ENCODE data around the gene CARD14.

Gene CARD14

DNA sequence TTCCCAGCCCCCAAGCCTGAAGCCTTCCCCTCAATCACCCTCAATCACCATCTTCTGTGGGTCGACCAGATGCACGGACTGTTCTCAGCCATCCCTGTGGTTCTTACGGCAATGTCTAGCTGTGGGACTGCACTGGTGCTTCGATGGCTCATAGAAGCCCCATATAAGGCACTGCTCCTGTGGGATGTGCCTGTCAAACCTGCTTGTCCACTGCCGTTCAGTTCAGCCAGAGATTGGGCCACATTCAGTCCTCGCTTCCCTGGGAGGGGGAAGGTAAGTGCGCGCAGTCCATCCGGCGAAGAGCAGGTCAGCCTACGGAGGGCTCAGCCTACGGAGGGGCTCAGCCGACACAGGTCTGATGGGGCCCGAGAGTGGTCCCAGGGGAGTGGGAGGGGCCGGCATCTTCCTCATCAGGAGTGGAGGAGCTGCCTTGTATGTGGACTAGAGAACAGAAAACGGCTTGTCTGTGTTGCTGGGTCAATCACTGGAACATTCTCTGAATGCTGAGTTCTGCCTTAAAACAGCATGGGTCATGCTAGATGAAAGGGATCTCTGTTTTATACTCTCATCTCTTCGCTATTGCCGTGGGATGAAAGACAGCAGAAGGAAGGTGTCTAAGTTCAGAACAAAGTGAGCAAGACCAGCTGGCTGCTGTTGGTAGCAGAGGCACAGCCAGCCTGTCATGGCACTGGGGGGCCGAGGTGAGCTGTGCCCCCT is at the start of gene CARD14:
Gene CARD14, plus strand, starts transcription at position 247 of the 717 bp plus-strand sequence. CDS start 11,409 bp downstream, outside the sequence.
- DNase-seq (ENCODE audit: low spot score), result no peak

DNA sequence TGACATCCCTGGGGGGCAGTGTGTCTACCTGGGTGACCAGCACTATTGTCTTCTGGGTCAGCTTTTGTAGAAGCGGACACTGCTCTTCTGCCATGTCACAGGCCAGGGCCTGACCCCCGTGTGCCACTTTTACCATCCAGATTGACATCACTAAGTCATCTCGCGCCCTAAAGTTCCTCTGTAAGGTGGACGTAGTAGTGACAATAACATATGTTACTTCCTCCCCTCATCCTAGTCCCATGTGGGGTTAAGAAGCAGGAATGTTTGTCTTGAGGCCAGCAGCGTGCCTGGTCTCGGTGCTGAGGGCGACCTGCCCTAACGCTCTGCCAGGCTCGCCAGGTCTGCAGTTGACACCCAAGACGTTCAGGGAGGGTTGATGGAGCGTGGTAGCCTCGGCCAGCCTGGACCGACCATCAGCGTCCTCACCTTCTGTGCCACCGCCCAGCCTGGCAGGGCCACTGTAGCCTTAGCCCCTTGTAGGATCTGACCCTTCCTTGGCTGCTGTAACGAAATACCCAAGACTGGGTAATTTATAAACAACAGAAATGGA is 47.7 kb upstream of the CARD14 start:
- no peak for DNase-seq (ENCODE audit: low spot score)

DNA sequence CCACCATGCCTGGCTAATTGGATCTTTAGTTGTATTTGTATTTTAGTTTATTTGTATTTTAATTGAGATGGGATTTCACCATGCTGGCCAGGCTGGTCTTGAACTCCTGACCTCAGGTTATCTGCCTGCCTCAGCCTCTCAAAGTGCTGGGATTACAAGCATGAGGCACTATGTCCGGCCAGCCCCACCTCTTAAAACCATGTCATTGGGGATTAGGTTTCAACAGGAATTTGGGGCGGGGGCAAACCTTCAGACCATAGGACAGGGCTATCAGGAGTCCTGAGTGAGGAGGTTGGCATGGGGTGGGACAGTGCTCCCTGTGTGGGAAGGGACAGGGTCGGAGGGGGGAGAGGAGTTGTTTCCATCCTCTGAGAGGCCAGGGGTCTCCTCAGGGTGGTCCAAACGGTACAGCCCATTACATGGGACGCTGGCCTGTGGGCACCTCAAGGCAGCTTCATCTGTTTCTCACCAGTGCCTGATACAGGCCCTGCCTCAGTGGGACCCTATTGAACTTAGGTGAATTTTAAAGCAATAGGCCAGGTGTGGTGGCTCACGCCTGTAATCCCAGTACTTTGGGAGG is 46.8 kb upstream of the CARD14 start:
- no peak for DNase-seq (ENCODE audit: low spot score)

DNA sequence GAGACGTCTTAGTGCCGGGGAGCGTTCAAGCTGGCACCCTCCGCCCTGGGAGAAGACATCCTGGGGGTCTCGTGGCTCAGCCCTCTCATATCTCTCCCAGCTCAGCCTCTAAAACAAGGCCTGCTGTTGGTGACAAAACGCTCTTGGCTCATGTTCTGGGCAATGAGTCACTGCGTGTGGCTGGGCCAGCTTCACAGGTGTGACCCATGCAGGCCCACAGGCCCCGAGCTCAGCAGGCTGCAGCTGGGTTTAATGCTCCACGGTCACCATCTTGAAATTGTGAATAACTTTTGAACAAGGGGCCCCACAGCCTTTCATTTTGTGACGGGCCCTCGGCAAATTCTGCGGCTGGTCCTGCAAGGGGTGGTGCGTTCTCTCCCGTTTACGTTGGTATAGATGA is 46.0 kb upstream of the CARD14 start:
- DNase-seq (ENCODE audit: low spot score), result no peak

DNA sequence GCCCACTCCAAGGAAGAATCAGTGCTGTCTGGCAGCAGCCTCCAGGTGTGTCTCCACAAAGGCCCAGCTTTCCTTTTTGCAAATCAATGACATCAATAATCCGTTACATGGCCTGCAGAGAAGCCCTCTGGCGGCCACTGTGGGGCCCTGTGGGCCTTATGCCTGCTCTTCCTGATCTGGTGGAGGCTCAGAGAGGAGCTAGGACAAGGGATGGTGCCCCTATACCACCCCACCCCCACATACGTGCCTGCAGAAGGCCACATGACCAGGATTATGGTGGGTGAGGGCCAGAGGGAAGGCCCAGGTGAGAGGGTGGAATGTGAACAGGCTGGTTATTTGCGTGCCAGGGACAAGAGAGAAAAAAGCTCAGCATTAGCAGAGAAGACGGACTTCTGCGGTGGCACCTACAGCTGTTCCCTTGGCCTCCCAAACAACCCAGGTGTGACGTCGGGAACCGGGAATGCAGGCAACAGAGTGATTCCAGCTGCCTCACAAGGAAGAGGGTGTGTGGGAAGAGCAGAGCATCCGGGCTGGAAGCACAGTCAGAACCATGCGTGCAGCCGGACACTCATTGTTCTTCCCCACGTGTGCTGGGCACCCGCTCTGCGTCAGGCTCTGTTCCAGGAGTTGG is 45.4 kb upstream of the CARD14 start:
- peak; percentile 46 for DNase-seq (ENCODE audit: low spot score)

DNA sequence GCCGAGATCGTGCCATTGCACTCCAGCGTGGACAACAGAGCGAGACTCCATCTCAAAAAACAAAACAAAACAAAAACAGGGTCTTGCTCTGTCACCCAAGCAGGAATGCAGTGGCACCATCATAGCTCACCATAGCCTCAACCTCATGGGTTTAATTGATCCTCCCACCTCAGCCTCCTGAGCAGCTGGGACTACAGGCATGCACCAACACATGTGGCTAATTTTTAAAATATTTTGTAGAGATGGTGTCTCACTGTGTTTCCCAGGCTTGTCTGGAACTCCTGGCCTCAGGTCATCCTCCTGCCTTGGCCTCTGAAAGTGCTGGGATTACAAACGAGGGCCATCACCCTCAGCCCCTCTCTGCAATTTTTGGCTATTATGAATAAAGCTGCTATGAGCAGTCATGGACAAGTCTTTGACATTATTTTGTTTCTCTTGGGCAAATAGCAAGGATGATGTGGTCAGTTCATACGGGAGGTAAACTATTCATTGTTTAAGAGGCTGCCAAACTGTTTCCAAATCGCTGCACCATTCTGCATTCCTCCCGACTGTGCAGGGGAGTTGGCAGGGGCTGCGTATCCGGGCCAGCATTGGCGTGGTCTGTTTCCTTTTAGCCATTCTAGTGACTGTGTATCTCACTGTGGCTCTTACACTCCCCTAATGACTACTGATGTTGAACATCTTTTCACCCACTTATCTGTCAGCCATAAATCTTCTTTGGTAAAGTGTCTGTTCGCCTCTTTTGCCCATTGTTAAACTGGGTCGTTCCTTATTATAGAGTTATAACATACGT is 44.0 kb upstream of the CARD14 start:
- DNase-seq (ENCODE audit: low spot score), result no peak

DNA sequence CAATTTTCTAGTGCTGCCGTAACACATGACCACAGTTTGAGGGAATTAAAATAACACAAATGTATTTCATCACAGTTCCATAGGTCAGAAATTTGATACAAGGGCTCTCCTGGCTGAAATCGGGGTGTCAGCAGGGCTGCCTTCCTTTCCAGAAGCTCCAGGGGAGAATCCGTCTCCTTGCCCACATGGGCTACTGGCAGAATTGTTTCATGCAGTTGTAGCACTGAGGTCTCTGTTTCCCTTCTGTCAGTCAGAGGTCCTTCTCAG is 43.4 kb upstream of the CARD14 start:
- DNase-seq (ENCODE audit: low spot score), result no peak

DNA sequence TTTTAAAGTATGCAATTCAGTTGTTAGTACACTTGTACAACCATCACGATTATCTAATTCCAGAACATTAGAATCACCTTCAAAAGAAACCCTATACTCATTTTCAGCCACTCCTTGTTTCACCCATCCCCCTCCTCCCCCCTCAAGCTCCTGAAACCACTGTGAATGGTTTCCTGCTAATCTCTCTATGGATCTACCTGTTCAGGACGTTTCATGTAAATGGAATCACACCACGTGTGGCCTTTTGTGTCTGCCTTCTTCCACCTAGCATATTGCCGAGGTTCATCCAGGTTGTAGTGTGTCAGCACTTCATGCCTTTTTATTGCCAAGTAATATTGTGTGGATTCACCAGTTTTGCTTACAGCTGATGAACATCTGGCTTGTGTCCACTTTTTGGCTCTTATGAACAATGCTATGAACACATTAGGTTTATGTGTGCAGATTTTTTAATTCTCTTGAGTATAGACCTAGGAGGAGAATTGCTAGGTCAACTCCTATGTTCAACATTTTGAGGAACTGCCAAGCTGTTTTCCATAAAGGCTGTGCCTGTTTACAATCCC is 40.7 kb upstream of the CARD14 start:
- no peak for DNase-seq (ENCODE audit: low spot score)

DNA sequence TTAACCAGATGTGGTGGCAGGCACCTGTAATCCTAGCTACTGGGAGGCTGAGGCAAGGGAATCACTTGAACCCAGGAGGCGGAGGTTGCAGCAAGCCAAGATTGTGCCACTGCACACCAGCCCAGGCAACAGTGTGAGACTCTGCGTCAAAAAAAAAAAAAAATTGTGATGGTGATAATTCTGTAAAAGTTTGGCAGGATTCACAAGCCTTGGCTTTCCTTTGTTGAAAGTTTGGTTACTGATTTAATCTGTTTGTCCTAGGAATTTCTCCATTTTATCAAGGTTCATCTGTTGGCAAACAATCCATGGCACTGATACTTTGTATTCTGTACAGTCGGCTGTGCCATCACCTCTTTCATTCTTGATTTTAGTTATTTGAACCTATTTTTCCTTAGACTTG is 38.8 kb upstream of the CARD14 start:
- DNase-seq (ENCODE audit: low spot score), result no peak

DNA sequence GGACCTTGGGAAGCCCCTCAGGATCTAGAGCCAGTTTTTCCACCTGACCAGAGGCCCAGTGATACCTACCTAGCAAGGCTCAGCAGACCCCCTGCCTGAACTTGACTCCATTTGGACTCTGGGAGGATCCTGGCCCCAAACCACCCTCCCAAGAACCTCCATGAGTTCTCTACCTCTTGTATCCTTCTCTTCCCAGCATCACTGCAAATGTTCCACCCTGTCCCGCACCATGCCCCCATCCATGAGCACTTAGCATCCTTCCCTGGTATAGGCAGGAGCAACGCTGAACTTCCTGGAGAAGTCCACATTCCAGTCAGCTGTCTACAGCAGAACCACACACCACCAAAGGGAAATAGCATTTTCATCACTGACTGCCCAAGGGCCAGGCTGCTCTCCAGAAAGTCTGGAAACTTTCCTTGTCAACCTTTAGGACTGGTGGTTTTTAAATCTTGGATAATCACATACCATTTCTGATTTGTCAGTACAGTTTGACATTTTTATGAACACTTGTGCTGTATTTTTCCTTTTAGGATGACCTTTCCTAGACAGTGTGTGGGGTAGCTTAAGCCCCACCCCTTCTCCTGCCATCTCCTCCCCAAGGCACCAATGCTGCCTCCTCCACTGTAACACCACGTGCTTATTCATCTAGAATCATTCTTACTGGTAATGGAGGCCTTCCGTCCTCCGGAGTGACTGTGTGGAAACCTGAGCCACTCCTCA is 36.8 kb upstream of the CARD14 start:
- DNase-seq (ENCODE audit: low spot score), result no peak

DNA sequence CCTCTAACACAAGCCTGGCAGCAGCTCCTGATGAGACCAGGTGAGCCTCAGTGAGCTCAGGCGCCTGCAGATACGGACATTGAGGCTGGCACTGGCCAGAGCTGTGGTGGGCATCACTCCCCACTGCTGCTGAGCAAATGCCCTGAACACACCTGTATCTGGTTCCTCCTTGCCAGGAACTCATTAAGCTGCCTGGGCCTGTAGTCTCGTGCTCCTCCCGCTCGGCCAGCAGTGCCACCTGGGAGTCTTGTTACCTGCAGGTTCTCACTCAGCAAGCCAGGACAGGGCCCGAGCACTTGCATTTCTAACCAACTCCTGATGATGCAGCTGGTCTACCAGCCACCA is 36.2 kb upstream of the CARD14 start:
- DNase-seq (ENCODE audit: low spot score), result no peak

DNA sequence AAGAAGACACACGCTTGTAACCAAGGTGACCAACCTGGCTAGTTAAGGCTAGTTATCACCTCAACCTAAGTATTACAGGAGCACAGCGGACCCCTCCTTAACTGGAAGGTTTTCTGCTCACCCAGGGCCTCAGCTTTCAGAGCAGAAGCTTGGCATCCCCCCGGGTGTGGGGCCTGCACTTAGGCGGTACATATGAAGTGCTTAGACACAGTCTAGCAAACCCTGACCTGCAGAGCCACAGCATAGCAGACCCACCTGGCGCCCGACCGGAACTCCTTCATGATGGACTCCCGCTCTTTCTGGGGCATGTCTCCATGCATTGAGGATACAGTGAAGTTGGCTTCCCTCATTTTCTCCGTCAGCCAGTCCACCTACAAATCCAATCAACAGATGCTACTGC is 32.7 kb upstream of the CARD14 start:
- no peak for DNase-seq (ENCODE audit: low spot score)

DNA sequence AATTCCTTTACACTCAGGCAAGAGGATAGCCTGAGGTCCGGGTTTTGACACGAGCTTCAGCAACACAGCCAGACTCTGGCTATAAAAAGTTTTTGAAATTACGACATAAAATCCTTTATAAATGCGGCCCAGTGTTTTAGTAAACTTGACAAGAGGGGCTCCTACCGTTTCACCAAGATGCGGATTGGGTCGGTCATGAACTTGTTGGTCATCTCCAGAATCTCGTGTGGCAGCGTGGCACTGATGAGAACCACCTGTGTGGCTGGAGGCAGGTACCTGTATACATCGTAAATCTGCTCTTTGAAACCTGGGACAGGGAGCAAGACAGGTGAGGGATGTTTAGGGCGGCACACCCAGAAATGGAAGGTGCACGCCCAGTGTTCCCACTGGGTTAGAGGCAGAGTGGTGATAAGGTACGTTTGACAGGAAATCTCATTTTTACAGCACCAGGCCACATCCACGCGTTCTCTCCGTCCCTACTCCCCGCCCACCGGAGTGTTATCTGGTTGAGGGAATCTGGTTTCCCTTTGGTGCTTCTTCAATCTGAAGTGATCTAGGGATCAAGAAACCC is 30.9 kb upstream of the CARD14 start:
- no peak for DNase-seq (ENCODE audit: low spot score)

DNA sequence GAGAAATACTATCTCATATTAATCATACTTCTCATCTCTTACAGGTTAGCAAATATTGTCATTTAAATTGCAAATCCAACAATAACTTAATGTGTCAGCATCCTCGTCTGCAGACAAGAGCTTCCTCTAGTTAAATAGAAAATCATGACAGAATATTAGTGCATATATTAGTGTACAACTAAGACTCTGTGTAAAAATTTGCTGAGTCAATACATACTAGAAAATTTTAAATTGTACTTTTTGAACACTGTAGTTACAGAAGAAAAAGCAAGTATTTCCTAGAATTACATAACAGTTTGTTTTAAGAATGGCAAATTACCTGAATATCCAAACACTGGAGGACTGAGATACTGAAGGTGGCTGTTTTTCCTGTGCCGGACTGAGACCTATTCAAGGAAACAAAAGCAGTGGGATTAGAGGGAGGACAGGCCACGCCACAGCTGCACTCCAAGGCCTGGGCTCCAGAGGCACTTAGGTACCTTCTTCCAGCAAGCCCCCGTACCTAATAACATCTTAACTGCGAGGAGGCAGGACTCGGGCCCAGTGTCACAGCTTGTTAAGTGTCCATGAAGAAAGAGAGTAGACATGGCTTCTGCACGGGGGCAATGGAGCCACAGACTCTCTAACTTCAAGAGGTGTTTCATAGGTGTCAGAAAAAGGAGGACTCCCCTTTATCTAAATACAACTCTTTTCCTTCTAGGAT is 28.2 kb upstream of the CARD14 start:
- no peak for DNase-seq (ENCODE audit: low spot score)

DNA sequence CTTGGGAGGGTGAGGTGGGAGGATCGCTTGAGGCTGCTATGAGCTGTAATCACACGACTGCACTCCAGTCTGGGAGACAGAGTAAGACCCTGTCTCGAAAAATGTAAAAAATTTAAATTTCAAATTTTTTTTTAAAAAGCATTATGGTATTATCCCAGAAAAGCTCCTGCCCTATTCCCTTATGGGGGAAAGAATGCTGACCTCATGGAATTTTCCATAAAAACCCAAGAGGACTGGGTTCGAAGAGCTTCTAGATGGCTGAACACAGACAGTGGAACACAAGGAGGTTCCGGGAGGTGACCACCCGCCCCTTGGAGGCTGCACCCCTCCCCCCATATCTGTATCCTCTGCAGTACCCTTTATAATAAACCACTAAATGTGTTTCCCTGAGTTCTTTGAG is 26.9 kb upstream of the CARD14 start:
- no peak for DNase-seq (ENCODE audit: low spot score)

DNA sequence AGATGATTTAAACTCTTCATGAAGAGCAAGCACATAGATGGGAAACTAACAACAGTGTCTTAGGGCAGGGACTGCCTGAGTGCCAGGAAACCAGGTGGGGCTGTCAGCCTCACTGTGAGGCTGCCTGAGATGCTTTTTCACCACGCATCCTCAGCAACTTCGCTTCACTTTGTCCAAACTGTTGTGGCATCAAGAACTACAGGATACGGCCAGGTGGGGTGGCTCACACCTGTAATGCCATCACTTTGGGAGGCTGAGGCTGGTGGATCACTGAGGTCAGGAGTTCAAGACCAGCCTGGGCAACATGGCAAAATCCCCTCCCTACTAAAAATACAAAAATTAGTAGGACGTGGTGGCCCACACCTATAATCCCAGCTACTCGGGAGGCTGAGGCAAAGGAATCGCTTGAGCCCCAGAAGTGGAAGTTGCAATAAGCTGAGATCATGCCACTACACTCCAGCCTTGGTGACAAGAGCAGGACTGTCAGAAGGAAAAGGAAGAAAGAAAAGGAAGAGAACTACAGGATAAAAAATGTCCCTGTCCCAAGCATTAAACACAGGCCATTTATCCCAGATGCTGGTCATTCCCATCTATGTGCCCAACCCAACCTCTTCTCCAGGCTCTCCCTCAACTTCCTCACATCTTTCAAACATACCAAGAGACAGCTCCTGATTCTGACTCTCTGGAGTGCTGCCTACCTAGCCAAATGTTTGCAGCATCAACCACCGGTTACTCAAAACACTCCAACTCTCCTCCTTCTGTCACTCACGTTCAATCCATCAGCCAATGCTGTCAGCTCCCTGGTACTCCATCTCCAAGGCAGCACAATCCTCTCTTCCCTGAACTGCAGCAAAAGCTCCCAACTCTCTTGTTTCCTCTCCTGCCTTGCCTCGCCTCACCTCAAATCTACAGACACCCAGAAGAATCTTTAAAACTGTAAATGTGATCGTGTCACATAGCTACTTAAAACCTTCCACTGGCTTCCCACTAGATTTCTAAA is 24.5 kb upstream of the CARD14 start:
- no peak for DNase-seq (ENCODE audit: low spot score)

DNA sequence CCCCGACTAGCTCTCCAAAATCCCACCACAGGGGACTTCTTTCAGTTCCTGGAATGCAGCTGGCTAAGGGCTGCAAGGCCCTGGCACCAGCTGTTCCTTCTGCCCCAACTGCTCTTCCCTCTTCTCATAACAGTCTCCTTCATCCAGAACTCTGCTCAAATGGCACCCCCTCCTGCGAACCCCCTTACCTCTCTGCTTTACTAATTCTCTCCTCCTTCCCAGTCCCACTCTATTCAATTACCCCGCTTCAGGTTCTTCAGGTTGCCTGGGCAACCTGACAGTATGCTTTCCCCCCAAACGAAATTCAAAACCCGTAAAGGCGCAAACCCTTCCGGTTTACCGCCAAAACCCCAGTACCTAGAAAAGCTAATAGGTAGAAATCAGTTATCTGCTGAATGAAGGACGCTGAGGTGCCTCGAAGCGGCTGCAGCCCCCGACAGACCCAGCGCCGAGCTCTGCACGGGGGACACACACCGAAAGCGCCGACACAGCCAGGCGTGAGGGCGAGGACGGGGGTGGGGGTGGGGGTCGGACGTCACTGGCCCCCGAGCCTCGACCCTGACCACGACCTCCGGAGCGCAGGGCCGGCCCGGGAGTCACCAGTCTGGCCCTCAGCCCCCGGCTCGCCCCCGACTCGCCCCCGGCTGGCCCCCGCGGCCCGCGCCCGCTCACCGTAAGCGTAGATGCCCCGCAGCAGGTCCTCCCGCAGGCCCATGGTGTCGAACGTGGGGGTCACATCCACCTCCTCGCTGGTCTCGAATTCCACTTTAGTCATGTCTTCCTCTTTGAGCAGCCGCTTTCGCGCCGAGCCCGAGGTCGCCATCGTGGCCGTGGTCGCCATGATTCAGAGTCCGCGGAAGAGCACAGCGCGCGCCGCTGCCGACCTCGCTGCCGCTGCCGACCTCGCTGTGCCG is 23.5 kb upstream of the CARD14 start:
- no peak for DNase-seq (ENCODE audit: low spot score)

DNA sequence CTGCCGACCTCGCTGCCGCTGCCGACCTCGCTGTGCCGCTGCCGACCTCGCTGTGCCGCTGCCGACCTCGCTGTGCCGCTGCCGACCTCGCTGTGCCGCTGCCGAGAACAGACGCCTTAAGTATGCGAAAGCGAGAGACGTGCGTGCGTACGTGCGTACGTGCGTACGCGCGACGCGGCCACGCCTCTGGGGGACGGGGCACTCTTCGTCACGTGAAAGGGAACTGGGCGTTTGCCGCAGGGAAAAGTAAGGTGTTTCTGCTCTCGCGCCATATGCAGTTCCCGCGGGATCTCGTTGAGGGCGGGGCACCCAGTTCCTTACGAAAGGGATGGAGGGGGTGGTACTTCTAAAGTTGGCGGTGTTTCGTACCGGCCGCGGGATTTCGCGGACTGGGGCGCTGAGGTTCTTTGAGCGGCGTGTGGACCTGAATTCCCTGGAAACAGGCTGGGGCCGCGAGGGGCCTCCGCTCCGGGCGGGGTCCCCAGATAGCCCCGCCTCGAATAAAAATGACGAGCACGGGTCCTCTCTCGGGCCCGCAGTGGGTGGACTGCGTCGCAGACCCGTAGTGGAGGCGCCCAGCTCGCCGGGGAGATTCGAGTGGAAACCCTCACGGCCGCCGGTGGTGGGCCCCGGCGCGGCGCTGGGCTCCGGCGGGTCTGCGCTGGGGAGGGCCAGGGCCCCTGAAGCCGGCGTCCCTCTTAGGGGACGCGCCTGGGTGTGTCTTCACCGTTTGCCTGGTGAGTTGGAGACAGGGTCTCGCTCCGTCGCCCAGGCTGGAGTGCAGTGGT is 22.6 kb upstream of the CARD14 start, which contains the start of gene EIF4A3:
Gene EIF4A3, minus strand, starts transcription at position 94 of the 788 bp plus-strand sequence. CDS start 167 bp downstream, outside the sequence.
- peak; percentile 98 for DNase-seq (ENCODE audit: low spot score)

All from SW480 (cell line).